Measurements from ENCODE around the gene XIRP1.

Gene XIRP1

GRCh38 chr3:39202094-39202493 lies 9.7 kb upstream of the XIRP1 start:
- peaks cover 12% of the 10 kb centered on the region for H3K4me1 ChIP-seq (ENCODE audit: low read length)
- H3K9ac ChIP-seq (ENCODE audit: low read length): no peak overlapping the region
- H2AFZ ChIP-seq (ENCODE audit: low read depth, low read length): no peak overlapping the region
- H4K20me1 ChIP-seq (ENCODE audit: insufficient read depth, low read length): no peaks in the 10 kb centered on the region
- H3K9me3 ChIP-seq (ENCODE audit: insufficient read depth, low read length): no peaks in the 10 kb centered on the region
- H3K27me3 ChIP-seq (ENCODE audit: low read depth, low read length): peaks cover 37% of the 10 kb centered on the region
- TF ChIP-seq CTCF (IDR thresholded peaks at IDR 0.05; ENCODE audit: low read depth, low read length) (no peak), EZH2phosphoT487 (IDR thresholded peaks at IDR 0.05; ENCODE audit: low read depth) (no peak)
- no peak overlapping the region for H3K4me3 ChIP-seq (ENCODE audit: low read length)
- H3K4me2 ChIP-seq (ENCODE audit: low read length): no peak overlapping the region
- H3K27ac ChIP-seq (ENCODE audit: low read length): no peak overlapping the region
- no peaks in the 10 kb centered on the region for H3K79me2 ChIP-seq (ENCODE audit: low read length)
- H3K36me3 ChIP-seq (replicated peaks; ENCODE audit: low read depth, low read length): no peaks in the 10 kb centered on the region

- no peak overlapping the region for H3K27ac ChIP-seq (ENCODE audit: low read length)
- no peaks in the 10 kb centered on the region for H3K36me3 ChIP-seq (replicated peaks; ENCODE audit: low read depth, low read length)
- no peak for TF ChIP-seq CTCF (IDR thresholded peaks at IDR 0.05; ENCODE audit: low read depth, low read length)
- TF ChIP-seq EZH2phosphoT487 (IDR thresholded peaks at IDR 0.05; ENCODE audit: low read depth): no peak
- H3K9me3 ChIP-seq (ENCODE audit: insufficient read depth, low read length): no peaks in the 10 kb centered on the region
- no peaks in the 10 kb centered on the region for H4K20me1 ChIP-seq (ENCODE audit: insufficient read depth, low read length)
- no peaks in the 10 kb centered on the region for H3K4me1 ChIP-seq (ENCODE audit: low read length)
- no peaks in the 10 kb centered on the region for H3K79me2 ChIP-seq (ENCODE audit: low read length)
- peaks cover 31% of the 10 kb centered on the region for H3K27me3 ChIP-seq (ENCODE audit: low read depth, low read length)
- H2AFZ ChIP-seq (ENCODE audit: low read depth, low read length): no peak overlapping the region
- no peak overlapping the region for H3K9ac ChIP-seq (ENCODE audit: low read length)
- no peak overlapping the region for H3K4me3 ChIP-seq (ENCODE audit: low read length)
- no peak overlapping the region for H3K4me2 ChIP-seq (ENCODE audit: low read length)
These were observed 4.4 kb upstream of the XIRP1 start for GRCh38 chr3:39196671-39197356.

GRCh38 chr3:39196034-39196433 lies 3.6 kb upstream of the XIRP1 start:
- Histone ChIP-seq H3K4me3 (ENCODE audit: low read length) (no peak overlapping the region), H3K36me3 (replicated peaks; ENCODE audit: low read depth, low read length) (no peaks in the 10 kb centered on the region), H3K4me1 (ENCODE audit: low read length) (peaks cover 4% of the 10 kb centered on the region; the same call in 1 of the 2 replicates), H3K27me3 (ENCODE audit: low read depth, low read length) (peaks cover 28% of the 10 kb centered on the region), H4K20me1 (ENCODE audit: insufficient read depth, low read length) (no peaks in the 10 kb centered on the region), H3K27ac (ENCODE audit: low read length) (no peak overlapping the region), H3K9me3 (ENCODE audit: insufficient read depth, low read length) (no peaks in the 10 kb centered on the region), H2AFZ (ENCODE audit: low read depth, low read length) (no peak overlapping the region), H3K79me2 (ENCODE audit: low read length) (no peaks in the 10 kb centered on the region), H3K4me2 (ENCODE audit: low read length) (no peak overlapping the region), H3K9ac (ENCODE audit: low read length) (no peak overlapping the region)
- no peak for TF ChIP-seq EZH2phosphoT487 (IDR thresholded peaks at IDR 0.05; ENCODE audit: low read depth)
- no peak for TF ChIP-seq CTCF (IDR thresholded peaks at IDR 0.05; ENCODE audit: low read depth, low read length)

GRCh38 chr3:39193391-39193790 lies 996 bp upstream of the XIRP1 start:
- no peaks in the 10 kb centered on the region for H3K36me3 ChIP-seq (replicated peaks; ENCODE audit: low read depth, low read length)
- H3K27ac ChIP-seq (ENCODE audit: low read length): no peak overlapping the region
- H3K79me2 ChIP-seq (ENCODE audit: low read length): no peaks in the 10 kb centered on the region
- H3K4me2 ChIP-seq (ENCODE audit: low read length): no peak overlapping the region
- H3K9me3 ChIP-seq (ENCODE audit: insufficient read depth, low read length): no peaks in the 10 kb centered on the region
- no peaks in the 10 kb centered on the region for H4K20me1 ChIP-seq (ENCODE audit: insufficient read depth, low read length)
- no peak overlapping the region for H2AFZ ChIP-seq (ENCODE audit: low read depth, low read length)
- no peak overlapping the region for H3K4me3 ChIP-seq (ENCODE audit: low read length)
- no peak overlapping the region for H3K9ac ChIP-seq (ENCODE audit: low read length)
- H3K27me3 ChIP-seq (ENCODE audit: low read depth, low read length): peaks cover 35% of the 10 kb centered on the region
- no peak for TF ChIP-seq EZH2phosphoT487 (IDR thresholded peaks at IDR 0.05; ENCODE audit: low read depth)
- TF ChIP-seq CTCF (IDR thresholded peaks at IDR 0.05; ENCODE audit: low read depth, low read length): no peak
- H3K4me1 ChIP-seq (ENCODE audit: low read length): peaks cover 6% of the 10 kb centered on the region; the same call in 1 of the 2 replicates

All from OCI-LY3 (cell line).